ENCODE data around the gene CLN6. TPM values are rescaled to one million over a fixed set of nuclear protein-coding genes. Genes with fewer than 3 reads are reported as not detected.
"Not testable (repeated sequence)": the region's sequence is repeated elsewhere in the genome, so short reads cannot be mapped to it uniquely, and the experiment has no call there.

The CLN6 gene
- total RNA-seq, 3 donors from 2014 or later (not counting 1 experiment from before 2014, with no cell fraction given) = 14.9 to 19.0 (median 15.5) TPM

DNA sequence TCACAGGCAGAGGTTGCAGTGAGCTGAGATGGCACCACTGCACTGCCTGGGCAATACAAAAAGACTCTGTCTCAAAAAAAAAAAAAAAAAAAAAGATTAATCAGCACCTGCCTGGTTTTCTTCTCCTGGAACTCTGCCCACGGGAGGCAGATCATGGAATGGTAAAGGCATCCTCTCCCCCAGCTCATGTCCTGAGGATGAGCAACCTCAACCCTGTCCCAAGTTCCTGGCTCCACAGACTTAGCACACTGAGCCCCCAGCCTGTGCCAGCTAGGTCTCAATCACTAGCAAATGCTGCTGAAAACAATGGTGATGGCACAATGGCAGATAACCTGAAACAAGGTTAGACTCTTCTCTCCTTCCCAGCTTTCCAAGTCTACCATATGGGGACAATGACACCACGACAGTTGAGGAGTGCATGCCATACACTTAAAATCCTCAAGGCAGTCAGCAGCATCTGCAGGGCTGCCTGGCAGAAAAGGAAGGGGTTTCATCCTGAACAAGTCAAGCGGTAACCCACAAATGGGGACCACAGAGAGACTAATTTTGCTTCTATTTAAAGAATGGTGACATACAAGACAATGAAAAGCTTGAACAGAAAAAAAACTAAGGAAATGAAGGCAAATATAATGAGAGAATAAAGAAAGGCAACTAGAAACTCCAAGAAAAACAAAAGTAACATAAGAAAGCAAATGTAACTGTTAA is 4.8 kb downstream of the CLN6 start:
- no peak overlapping the region for H3K27ac ChIP-seq (ENCODE audit: low read length)
- Mint-ChIP-seq H3K27me3 (ENCODE audit: low read depth in 2 of 2) (no peaks in the 10 kb centered on the region), H3K4me3 (peak overlapping the region; percentile 35)

DNA sequence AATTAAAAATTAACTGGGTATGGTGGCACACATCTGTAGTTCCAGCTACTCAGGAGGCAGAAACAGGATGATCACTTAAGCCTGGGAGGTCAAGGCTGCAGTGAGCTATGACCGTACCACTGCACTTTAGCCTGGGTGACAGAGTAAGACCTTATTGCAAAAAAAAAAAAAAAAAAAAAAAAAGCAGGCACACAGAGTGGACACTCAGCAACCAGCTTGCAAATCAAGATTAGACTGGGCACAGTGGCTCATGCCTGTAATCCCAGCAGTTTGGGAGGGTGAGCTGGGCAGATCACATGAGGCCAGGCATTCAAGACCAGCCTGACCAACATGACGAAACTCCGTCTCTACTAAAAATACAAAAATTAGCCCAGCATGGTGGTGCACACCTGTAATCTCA is 5.4 kb downstream of the CLN6 start:
- Mint-ChIP-seq H3K9me3 (no peaks in the 10 kb centered on the region), H3K4me1 (peaks cover 23 to 28% of the 10 kb centered on the region in 2 donors), H3K27me3 (ENCODE audit: low read depth in 2 of 2) (no peaks in the 10 kb centered on the region), H3K4me3 (no peak overlapping the region), H3K27ac (no peak overlapping the region), H3K36me3 (no peaks in the 10 kb centered on the region)
- 80% methylated on average over 3 of the region's 3 CpGs for WGBS (ENCODE audit: insufficient coverage)
- peaks cover 15% of the 10 kb centered on the region for H3K4me1 ChIP-seq (ENCODE audit: control insufficient read depth, insufficient read depth, low read length)
- H3K9me3 ChIP-seq (ENCODE audit: control insufficient read depth, insufficient read depth, low read length) = no peaks in the 10 kb centered on the region
- TF ChIP-seq, protein P1, sequence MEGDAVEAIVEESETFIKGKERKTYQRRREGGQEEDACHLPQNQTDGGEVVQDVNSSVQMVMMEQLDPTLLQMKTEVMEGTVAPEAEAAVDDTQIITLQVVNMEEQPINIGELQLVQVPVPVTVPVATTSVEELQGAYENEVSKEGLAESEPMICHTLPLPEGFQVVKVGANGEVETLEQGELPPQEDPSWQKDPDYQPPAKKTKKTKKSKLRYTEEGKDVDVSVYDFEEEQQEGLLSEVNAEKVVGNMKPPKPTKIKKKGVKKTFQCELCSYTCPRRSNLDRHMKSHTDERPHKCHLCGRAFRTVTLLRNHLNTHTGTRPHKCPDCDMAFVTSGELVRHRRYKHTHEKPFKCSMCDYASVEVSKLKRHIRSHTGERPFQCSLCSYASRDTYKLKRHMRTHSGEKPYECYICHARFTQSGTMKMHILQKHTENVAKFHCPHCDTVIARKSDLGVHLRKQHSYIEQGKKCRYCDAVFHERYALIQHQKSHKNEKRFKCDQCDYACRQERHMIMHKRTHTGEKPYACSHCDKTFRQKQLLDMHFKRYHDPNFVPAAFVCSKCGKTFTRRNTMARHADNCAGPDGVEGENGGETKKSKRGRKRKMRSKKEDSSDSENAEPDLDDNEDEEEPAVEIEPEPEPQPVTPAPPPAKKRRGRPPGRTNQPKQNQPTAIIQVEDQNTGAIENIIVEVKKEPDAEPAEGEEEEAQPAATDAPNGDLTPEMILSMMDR (IDR thresholded peaks at IDR 0.05) = no peak
- ATAC-seq (no peak), DNase-seq (no peak)
- H3K4me3 ChIP-seq (ENCODE audit: low read length) = no peak overlapping the region
- intact Hi-C loops (cut with micrococcal nuclease) = no loop called here
- H3K36me3 ChIP-seq (ENCODE audit: control insufficient read depth, insufficient read depth, low read length) = no peaks in the 10 kb centered on the region
- H3K27ac ChIP-seq (ENCODE audit: low read length) = no peak overlapping the region
- H3K27me3 ChIP-seq (ENCODE audit: control insufficient read depth, insufficient read depth, low read length) = no peaks in the 10 kb centered on the region

More for the DNA sequence above, 4.8 kb downstream of the CLN6 start:
- no peaks in the 10 kb centered on the region for H3K9me3 Mint-ChIP-seq
- Histone ChIP-seq H3K4me1 (ENCODE audit: control insufficient read depth, insufficient read depth, low read length) (peaks cover 15% of the 10 kb centered on the region), H3K9me3 (ENCODE audit: control insufficient read depth, insufficient read depth, low read length) (no peaks in the 10 kb centered on the region), H3K4me3 (ENCODE audit: low read length) (no peak overlapping the region), H3K27me3 (ENCODE audit: control insufficient read depth, insufficient read depth, low read length) (no peaks in the 10 kb centered on the region), H3K36me3 (ENCODE audit: control insufficient read depth, insufficient read depth, low read length) (no peaks in the 10 kb centered on the region)
- WGBS (ENCODE audit: insufficient coverage) = 27% methylated on average over 3 of the region's 3 CpGs
- peak overlapping the region in 1 of 2 donors; percentile 56 for H3K27ac Mint-ChIP-seq
- peaks cover 23 to 29% of the 10 kb centered on the region in 2 donors for H3K4me1 Mint-ChIP-seq
- TF ChIP-seq, protein P1 (IDR thresholded peaks at IDR 0.05) = no peak
- intact Hi-C loops (cut with micrococcal nuclease) = no loop called here
- ATAC-seq = no peak
- H3K36me3 Mint-ChIP-seq = no peaks in the 10 kb centered on the region
- no peak for DNase-seq

DNA sequence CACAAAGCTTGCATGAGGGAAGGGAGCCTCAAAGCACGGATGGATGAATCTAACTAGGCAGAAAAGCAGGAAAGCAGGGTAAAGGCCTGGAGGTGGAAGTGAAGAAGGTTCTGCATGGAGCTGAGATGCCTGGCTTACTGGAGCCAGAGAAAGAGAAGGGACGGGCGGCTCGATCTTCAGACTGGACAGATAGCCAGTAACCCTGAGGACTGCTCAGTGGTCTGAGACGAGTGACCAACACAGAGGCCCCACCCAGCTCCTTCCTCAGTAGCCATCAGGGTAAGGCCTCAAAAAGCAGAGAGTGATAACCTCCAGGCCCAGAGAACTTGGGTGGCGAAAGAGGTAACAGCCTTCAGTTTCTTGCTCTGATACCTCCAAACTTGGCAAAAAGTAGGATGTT is 6.4 kb downstream of the CLN6 start:
- Histone ChIP-seq H3K9me3 (ENCODE audit: control insufficient read depth, insufficient read depth, low read length) (no peaks in the 10 kb centered on the region), H3K4me1 (ENCODE audit: control insufficient read depth, insufficient read depth, low read length) (peaks cover 6% of the 10 kb centered on the region), H3K27ac (ENCODE audit: low read length) (no peak overlapping the region), H3K36me3 (ENCODE audit: control insufficient read depth, insufficient read depth, low read length) (no peaks in the 10 kb centered on the region), H3K27me3 (ENCODE audit: control insufficient read depth, insufficient read depth, low read length) (no peaks in the 10 kb centered on the region), H3K4me3 (ENCODE audit: low read length) (no peak overlapping the region)
- intact Hi-C loops (cut with micrococcal nuclease) = no loop called here
- H3K27me3 Mint-ChIP-seq (ENCODE audit: low read depth in 2 of 2) = no peaks in the 10 kb centered on the region
- H3K4me1 Mint-ChIP-seq = peaks cover 15 to 19% of the 10 kb centered on the region in 2 donors
- no peak overlapping the region for H3K4me3 Mint-ChIP-seq
- H3K9me3 Mint-ChIP-seq = no peaks in the 10 kb centered on the region
- DNase-seq (no peak), ATAC-seq (no peak)
- 93% methylated on average over 6 of the region's 6 CpGs for WGBS (ENCODE audit: insufficient coverage)
- H3K36me3 Mint-ChIP-seq = no peaks in the 10 kb centered on the region
- H3K27ac Mint-ChIP-seq = no peak overlapping the region
- TF ChIP-seq, protein P1 (IDR thresholded peaks at IDR 0.05) = no peak

DNA sequence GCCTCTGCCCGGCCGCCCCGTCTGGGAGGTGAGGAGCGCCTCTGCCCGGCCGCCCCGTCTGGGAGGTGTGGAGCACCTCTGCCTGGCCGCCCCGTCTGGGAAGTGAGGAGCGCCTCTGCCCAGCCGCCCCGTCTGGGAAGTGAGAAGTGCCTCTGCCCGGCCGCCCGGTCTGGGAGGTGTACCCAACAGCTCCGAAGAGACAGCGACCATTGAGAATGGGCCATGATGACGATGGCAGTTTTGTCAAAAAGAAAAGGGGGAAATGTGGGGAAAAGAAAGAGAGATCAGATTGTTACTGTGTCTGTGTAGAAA is 7.1 kb downstream of the CLN6 start:
- H3K27ac Mint-ChIP-seq; H3K27ac ChIP-seq (ENCODE audit: low read length); H3K27me3 ChIP-seq (ENCODE audit: control insufficient read depth, insufficient read depth, low read length); H3K36me3 Mint-ChIP-seq; H3K4me3 Mint-ChIP-seq; intact Hi-C loops (cut with micrococcal nuclease); DNase-seq; H3K4me1 ChIP-seq (ENCODE audit: control insufficient read depth, insufficient read depth, low read length); H3K9me3 ChIP-seq (ENCODE audit: control insufficient read depth, insufficient read depth, low read length); ATAC-seq; H3K36me3 ChIP-seq (ENCODE audit: control insufficient read depth, insufficient read depth, low read length); H3K4me3 ChIP-seq (ENCODE audit: low read length); H3K27me3 Mint-ChIP-seq (ENCODE audit: low read depth in 2 of 2); H3K9me3 Mint-ChIP-seq: not testable (repeated sequence)
- H3K4me1 Mint-ChIP-seq = peaks cover 9 to 11% of the 10 kb centered on the region in 2 donors
- WGBS (ENCODE audit: insufficient coverage) = 97% methylated on average over 15 of the region's 18 CpGs

DNA sequence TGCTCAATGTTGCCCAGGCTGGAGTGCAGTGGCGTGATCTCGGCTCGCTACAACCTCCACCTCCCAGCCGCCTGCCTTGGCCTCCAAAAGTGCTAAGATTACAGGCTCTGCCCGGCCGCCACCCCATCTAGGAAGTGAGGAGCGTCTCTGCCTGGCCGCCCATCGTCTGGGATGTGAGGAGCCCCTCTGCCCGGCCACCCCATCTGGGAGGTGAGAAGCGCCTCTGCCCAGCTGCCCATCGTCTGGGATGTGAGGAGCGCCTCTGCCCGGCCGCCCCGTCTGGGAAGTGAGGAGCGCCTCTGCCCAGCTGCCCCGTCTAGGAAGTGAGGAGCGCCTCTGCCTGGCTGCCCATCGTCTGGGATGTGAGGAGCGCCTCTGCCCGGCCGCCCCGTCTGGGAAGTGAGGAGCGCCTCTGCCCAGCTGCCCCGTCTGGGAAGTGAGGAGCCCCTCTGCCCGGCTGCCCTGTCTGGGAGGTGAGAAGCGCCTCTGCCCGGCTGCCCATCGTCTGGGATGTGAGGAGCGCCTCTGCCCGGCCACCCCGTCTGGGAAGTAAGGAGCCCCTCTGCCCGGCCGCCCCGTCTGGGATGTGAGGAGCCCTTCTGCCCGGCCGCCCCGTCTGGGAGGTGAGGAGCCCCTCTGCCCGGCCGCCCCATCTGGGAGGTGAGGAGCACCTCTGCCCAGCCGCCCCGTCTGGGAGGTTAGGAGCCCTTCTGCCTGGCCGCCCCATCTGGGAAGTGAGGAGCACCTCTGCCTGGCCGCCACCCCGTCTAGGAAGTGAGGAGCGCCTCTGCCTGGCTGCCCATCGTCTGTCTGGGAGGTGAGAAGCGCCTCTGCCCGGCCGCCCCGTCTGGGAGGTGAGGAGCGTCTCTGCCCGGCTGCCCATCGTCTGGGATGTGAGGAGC is 7.7 kb downstream of the CLN6 start:
- H3K9me3 Mint-ChIP-seq; H3K27ac ChIP-seq (ENCODE audit: low read length); ATAC-seq; H3K27me3 Mint-ChIP-seq (ENCODE audit: low read depth in 2 of 2); H3K9me3 ChIP-seq (ENCODE audit: control insufficient read depth, insufficient read depth, low read length); intact Hi-C loops (cut with micrococcal nuclease); H3K36me3 ChIP-seq (ENCODE audit: control insufficient read depth, insufficient read depth, low read length); H3K4me3 Mint-ChIP-seq; H3K4me1 ChIP-seq (ENCODE audit: control insufficient read depth, insufficient read depth, low read length); H3K4me3 ChIP-seq (ENCODE audit: low read length); H3K4me1 Mint-ChIP-seq; H3K27me3 ChIP-seq (ENCODE audit: control insufficient read depth, insufficient read depth, low read length); H3K36me3 Mint-ChIP-seq; H3K27ac Mint-ChIP-seq: not testable (repeated sequence)
- 90% methylated on average over 52 of the region's 55 CpGs for WGBS (ENCODE audit: insufficient coverage)
- peak in 1 of 2 donors; percentile 0 for DNase-seq

Measured in natural killer cell (primary cell).